GM20000 (cell line): ENCODE results near the gene WDR44.
A peak's percentile ranks its signal among the peaks of the same experiment; 100 is the strongest.
"Not testable (repeated sequence)": the region's sequence is repeated elsewhere in the genome, so short reads cannot be mapped to it uniquely, and the experiment has no call there.

Experiments used
- DNase-seq: peaks from one replicate; pipeline ENCODE4 v3.0.0; 2012; ENCODE audit warnings: low spot score
- TF ChIP-seq, protein P1 (sequence below): IDR thresholded peaks from 2 replicates; pipeline ENCODE4 v1.5.1; 2012; ENCODE audit warnings: mild to moderate bottlenecking, control low read depth; ENCODE audit errors: extremely low read depth, missing control alignments

Gene WDR44

DNA sequence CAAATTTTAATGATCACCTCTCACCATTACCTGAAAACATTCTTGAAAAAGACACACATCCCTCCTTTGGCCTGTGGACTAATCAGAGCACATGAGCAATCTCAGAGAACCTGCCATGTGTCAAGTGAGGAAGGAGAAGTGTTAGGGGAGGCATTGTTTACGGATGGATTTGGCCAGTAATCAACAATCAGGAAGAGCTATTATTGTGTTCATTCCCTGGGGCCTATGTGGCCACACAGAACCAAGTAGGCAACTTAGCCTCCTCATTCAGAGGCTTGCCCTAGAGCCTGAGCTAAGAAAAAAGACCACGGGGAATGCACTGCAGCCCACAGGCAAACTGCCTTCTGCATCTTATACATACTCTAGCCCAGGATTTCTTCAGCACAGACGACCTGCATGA is 109.1 kb downstream of the WDR44 start:
- TF ChIP-seq, protein P1, sequence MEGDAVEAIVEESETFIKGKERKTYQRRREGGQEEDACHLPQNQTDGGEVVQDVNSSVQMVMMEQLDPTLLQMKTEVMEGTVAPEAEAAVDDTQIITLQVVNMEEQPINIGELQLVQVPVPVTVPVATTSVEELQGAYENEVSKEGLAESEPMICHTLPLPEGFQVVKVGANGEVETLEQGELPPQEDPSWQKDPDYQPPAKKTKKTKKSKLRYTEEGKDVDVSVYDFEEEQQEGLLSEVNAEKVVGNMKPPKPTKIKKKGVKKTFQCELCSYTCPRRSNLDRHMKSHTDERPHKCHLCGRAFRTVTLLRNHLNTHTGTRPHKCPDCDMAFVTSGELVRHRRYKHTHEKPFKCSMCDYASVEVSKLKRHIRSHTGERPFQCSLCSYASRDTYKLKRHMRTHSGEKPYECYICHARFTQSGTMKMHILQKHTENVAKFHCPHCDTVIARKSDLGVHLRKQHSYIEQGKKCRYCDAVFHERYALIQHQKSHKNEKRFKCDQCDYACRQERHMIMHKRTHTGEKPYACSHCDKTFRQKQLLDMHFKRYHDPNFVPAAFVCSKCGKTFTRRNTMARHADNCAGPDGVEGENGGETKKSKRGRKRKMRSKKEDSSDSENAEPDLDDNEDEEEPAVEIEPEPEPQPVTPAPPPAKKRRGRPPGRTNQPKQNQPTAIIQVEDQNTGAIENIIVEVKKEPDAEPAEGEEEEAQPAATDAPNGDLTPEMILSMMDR: no peak
- no peak for DNase-seq

DNA sequence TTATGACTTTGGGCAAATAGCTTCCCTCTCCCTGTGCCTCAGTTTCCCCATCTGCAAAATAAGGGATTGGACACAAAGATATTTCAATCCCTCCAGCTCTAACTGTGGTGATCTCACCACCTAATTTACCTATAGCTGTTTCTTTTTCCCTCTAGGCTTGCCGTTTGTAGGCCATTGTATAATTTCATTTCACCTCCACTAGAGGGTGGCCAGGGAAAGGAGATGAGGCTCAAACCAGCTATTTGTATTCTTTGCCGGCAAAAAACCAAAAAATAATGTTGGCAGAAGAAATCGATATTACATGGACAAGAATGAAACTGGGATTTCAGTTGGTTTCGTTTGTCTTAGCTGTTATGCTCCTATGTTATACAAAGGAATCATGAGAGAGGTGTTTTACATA is 113.6 kb downstream of the WDR44 start:
- TF ChIP-seq, protein P1: peak; percentile 17
- peak; percentile 27 for DNase-seq

DNA sequence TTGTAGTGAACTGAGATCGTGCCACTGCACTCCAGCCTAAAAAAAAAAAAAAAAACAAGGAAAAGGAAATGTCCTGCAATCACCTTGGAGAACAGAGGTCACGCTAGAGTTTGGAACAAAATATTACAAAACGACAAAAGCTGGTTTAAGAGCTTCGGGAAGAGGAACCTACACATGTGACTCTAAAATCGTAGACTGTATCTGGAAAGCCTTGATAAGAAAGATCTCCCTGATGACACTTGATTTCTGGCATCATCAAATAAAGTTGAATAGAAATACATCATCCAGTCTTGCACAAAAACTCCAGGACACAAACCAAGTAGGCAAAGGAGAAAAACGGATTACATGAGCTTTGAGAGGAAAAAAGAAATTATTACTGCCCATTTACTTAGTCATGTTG is 118.6 kb downstream of the WDR44 start:
- TF ChIP-seq, protein P1: no peak
- no peak for DNase-seq

DNA sequence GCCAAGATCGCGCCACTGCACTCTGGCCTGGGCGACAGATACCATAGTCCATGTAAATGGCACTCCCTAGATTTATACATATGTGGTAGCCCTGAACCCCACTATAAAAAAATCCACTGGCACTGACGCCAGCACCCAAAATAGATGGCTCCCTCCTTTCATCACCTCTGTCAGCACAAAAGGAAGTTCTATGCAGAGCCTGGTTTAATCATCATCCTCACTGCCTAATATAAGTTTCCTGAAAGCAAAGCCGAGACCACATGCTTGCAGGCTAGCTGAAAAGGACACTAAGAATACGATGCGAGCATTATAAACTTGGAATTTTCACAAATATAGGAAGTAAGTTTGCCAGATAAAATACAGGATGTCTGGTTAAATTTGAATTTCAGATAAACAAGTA is 122.2 kb downstream of the WDR44 start:
- DNase-seq: no peak
- TF ChIP-seq, protein P1: no peak

DNA sequence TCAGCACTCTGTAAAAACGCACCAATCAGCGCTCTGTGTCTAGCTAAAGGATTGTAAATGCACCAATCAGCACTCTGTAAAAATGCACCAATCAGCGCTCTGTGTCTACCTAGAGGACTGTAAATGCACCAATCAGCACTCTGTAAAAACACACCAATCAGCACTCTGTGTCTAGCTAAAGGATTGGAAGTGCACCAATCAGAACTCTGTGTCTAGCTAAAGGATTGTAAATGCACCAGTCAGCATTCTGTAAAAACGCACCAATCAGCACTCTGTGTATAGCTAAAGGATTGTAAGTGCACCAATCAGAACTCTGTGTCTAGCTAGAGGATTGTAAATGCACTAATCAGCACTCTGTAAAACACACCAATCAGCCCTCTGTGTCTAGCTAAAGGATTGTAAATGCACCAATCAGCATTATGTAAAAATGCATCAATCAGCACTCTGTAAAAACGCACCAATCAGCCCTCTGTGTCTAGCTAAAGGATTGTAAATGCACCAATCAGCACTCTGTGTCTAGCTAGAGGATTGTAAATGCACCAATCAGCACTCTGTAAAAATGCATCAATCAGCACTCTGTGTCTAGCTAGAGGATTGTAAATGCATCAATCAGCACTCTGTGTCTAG is 124.9 kb downstream of the WDR44 start:
- not testable (repeated sequence) for DNase-seq

DNA sequence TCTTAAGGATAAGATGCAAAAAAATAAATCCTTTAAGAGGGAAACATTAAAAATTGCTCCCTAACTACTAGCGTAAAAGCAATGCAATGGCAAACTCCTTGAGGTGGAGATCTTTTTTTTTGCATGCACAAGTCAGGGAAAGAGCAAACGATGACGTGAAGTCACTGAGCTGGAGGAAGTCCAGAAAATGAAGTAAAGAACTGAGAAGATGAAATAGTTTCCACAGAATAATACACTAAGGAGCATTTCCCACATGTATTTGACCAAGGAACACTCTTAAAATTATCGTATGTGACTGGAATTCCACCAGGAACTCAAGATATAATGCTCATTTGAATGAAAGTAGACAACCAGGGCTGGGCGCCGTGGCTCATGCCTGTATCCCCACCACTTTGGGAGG is 128.7 kb downstream of the WDR44 start:
- TF ChIP-seq, protein P1: no peak
- DNase-seq: no peak

DNA sequence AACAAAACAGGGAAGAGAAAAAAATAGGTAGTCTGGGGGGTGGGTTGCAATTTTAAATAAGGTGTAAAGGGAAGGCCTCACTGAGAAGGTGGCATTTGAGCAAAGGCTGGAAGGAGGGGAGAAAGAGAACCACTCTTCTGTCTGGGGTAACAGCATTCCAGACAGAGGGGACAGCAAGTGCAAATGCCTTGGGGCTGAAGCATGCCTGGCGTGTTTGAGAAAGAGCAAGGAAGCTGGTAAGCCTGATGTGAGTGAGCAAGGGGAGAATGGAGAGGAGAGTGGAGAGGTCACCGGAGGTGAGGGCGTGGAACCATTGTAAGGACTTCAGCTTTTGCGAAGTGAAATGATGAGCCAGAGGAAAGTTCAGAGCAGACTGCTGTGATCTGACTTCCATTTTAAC is 130.0 kb downstream of the WDR44 start:
- DNase-seq: no peak
- TF ChIP-seq, protein P1: no peak

DNA sequence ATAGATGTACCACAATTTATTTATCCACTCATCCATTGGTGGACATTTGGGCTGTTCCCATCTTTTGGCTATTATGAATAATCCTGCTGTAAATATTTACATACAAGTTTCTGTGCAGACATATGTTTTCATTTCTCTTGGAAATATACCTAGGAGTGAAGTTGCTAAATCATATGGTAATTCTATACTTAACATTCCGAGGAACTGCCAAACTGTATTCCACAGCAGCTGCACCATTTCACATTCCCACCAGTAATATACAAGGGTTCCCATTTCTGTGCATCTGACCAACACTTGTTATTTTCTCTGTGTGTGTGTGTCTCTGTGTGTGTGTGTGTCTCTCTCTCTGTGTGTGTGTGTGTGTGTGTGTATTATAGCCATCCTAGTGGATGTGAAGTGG is 134.3 kb downstream of the WDR44 start:
- DNase-seq: no peak
- TF ChIP-seq, protein P1: no peak

DNA sequence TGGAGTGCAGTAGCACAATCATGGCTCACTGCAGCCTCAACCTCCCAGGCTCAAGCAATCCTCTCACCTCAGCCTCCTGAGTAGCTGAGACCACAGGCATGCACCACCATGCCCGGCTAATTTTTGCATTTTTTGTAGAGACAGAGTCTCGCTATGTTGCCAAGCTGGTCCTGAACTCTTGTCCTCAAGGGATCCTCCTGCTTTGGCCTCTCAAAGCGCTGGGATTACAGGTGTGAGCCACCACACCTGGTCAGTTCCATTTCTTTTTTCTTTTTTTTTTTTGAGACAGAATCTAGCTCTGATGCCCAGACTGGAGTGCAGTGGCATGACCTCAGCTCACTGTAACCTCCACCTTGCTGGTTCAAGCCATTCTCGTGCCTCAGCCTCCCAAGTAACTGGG is 136.5 kb downstream of the WDR44 start:
- DNase-seq: not testable (repeated sequence)
